Neural cell (in vitro differentiated cells): ENCODE results near the gene RPUSD1. TPM values are rescaled to one million over a fixed set of nuclear protein-coding genes. Genes with fewer than 3 reads are reported as not detected.

Source experiments
- H2AFZ ChIP-seq: fragments of 200-600, 300-800 bp; sonication (generic), shearing (Covaris generic); 2 replicates; pipeline ENCODE4 v1.6.0; 2014; ENCODE audit warnings: low read depth, mild to moderate bottlenecking, antibody characterized with exemption, low read length, moderate library complexity
- H3F3A ChIP-seq: fragments of 200-600 bp; shearing (Covaris generic); 2 replicates; pipeline ENCODE4 v1.6.1; 2016; ENCODE audit warnings: mild to moderate bottlenecking, moderate library complexity, mixed read lengths, antibody characterized with exemption, low read length; ENCODE audit not compliant: insufficient read depth, poor library complexity, severe bottlenecking
- H3K27ac ChIP-seq: fragments of 200-600, 300-800 bp; sonication (generic), shearing (Covaris generic); 2 replicates; pipeline ENCODE4 v1.5.1; 2014; ENCODE audit warnings: mild to moderate bottlenecking, low read length, moderate library complexity
- H3K27me3 ChIP-seq: fragments of 300-800, 200-600 bp; sonication (generic), shearing (Covaris generic); 2 replicates; pipeline ENCODE4 v1.6.0; 2014; ENCODE audit warnings: mild to moderate bottlenecking, low read depth, low read length, moderate library complexity; ENCODE audit not compliant: insufficient read depth
- H3K36me3 ChIP-seq: fragments of 300-800, 200-600 bp; sonication (generic), shearing (Covaris generic); 2 replicates; pipeline ENCODE4 v1.5.1; 2014; ENCODE audit warnings: mild to moderate bottlenecking, antibody characterized with exemption, low read length, moderate library complexity; ENCODE audit not compliant: insufficient read depth
- H3K4me2 ChIP-seq: fragments of 300-800, 200-600 bp; sonication (generic), shearing (Covaris generic); 2 replicates; pipeline ENCODE4 v1.6.0; 2014; ENCODE audit warnings: mild to moderate bottlenecking, low read length
- H3K4me3 ChIP-seq: fragments of 300-800, 200-600 bp; sonication (generic), shearing (Covaris generic); 2 replicates; pipeline ENCODE4 v1.5.1; 2014; ENCODE audit warnings: mild to moderate bottlenecking, low read length, moderate library complexity
- H3K79me2 ChIP-seq: fragments of 200-600 bp; shearing (Covaris generic); replicated peaks from 2 replicates; pipeline ENCODE4 v1.6.0; 2014; ENCODE audit warnings: mild to moderate bottlenecking, low read length, moderate library complexity; ENCODE audit not compliant: insufficient read depth
- H3K9ac ChIP-seq: fragments of 300-800, 200-600 bp; sonication (generic), shearing (Covaris generic); 2 replicates; pipeline ENCODE4 v1.6.1; 2016; ENCODE audit warnings: mild to moderate bottlenecking, low read length, mixed read lengths
- H3K9me2 ChIP-seq: fragments of 200-600 bp; shearing (Covaris generic); 2 replicates; pipeline ENCODE4 v1.6.1; 2016; ENCODE audit warnings: mild to moderate bottlenecking, low read length, mixed read lengths; ENCODE audit not compliant: insufficient read depth
- H3K9me3 ChIP-seq: fragments of 200-600, 300-800 bp; sonication (generic), shearing (Covaris generic); 2 replicates; pipeline ENCODE4 v1.6.1; 2016; ENCODE audit warnings: mild to moderate bottlenecking, mixed run types, low read length, moderate library complexity, mixed read lengths
- H4K20me1 ChIP-seq: fragments of 200-600 bp; shearing (Covaris generic); 2 replicates; pipeline ENCODE4 v1.6.1; 2016; ENCODE audit warnings: mild to moderate bottlenecking, mixed run types; ENCODE audit not compliant: insufficient read depth
- EP300 ChIP-seq: fragments of 450-650 bp; conservative IDR thresholded peaks from 2 replicates; pipeline ENCODE4 v1.6.1; 2014; ENCODE audit warnings: antibody characterized with exemption, mild to moderate bottlenecking, moderate library complexity; ENCODE audit not compliant: poor library complexity, severe bottlenecking
- EZH2 ChIP-seq: fragments of 200-600, 300-800 bp; shearing (Covaris generic), sonication (generic); IDR thresholded peaks from 2 replicates; pipeline ENCODE4 v1.6.1; 2014; ENCODE audit warnings: antibody characterized with exemption, low read length, borderline replicate concordance, mild to moderate bottlenecking; ENCODE audit not compliant: insufficient read depth, poor library complexity, severe bottlenecking
- MXI1 ChIP-seq: fragments of 450-650 bp; conservative IDR thresholded peaks from 2 replicates; pipeline ENCODE4 v1.6.1; 2014; ENCODE audit warnings: antibody characterized with exemption, mild to moderate bottlenecking; ENCODE audit not compliant: poor library complexity, severe bottlenecking
- POLR2AphosphoS5 ChIP-seq: IDR thresholded peaks from 2 replicates; pipeline ENCODE4 v1.6.1; 2012
- RAD21 ChIP-seq: fragments of 450-650 bp; conservative IDR thresholded peaks from 2 replicates; pipeline ENCODE4 v1.6.1; 2014; ENCODE audit warnings: antibody characterized with exemption, mild to moderate bottlenecking, moderate library complexity
- SMC3 ChIP-seq: fragments of 450-650 bp; conservative IDR thresholded peaks from 2 replicates; pipeline ENCODE4 v1.6.1; 2014; ENCODE audit warnings: antibody characterized with exemption, mild to moderate bottlenecking, moderate library complexity; ENCODE audit not compliant: poor library complexity
- TAF1 ChIP-seq: IDR thresholded peaks from 2 replicates; pipeline ENCODE4 v1.6.1; 2012; ENCODE audit warnings: low read depth
- polyA plus RNA-seq: library from polyadenylated mRNA; depleted of rRNA; stranded (reverse); fragments of >200 nt; gene quantifications from 2 replicates; pipeline ENCODE4 v1.2.3, GENCODE V29; 2014
- TF ChIP-seq, protein P1 (sequence below): fragments of 450-650 bp; IDR thresholded peaks from 2 replicates; pipeline ENCODE4 v1.5.1; 2014; ENCODE audit warnings: antibody characterized with exemption, mild to moderate bottlenecking, moderate library complexity; ENCODE audit not compliant: poor library complexity, severe bottlenecking
- TF ChIP-seq, protein P2 (sequence below): IDR thresholded peaks from 2 replicates; pipeline ENCODE4 v1.6.1; 2012; ENCODE audit warnings: borderline replicate concordance

The RPUSD1 gene
- polyA plus RNA-seq, 1 donor from 2014 or later, result 42.4 TPM

DNA sequence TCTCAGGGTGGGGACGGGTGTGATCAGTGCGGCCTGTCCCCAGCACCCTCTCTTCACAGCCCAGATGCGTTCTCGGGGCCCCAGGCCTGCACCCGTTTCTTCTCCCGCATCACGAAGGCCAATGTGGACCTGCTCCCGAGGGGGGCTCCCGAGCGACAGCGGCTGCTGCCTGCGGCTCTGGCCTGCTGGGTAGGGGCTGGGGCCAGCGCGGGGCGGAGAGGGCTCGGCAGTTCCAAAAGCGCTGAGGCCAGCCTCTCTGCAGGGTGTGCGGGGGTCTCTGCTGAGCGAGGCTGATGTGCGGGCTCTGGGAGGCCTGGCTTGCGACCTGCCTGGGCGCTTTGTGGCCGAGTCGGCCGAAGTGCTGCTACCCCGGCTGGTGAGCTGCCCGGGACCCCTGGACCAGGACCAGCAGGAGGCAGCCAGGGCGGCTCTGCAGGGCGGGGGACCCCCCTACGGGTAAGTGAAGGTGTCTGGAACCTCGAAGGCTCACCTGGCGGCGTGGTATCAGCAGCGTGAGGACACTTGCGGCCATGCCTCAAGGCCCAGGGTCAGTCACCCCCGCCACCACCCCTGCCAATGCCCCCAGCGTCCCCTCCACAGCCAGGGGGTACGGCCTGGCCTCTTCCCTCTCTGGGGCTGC is 23.2 kb downstream of the RPUSD1 start:
- Histone ChIP-seq H3K36me3 (no peaks in the 10 kb centered on the region), H3K27ac (no peak overlapping the region), H3K9me3 (no peaks in the 10 kb centered on the region), H2AFZ (no peak overlapping the region), H3K4me2 (no peak overlapping the region), H3K9ac (no peak overlapping the region), H3K79me2 (no peaks in the 10 kb centered on the region), H3K27me3 (no peaks in the 10 kb centered on the region), H3K4me3 (no peak overlapping the region), H4K20me1 (no peaks in the 10 kb centered on the region), H3K9me2 (no peaks in the 10 kb centered on the region), H3F3A (no peaks in the 10 kb centered on the region)
- TF ChIP-seq POLR2AphosphoS5 (no peak), TAF1 (no peak), MXI1 (no peak), SMC3 (no peak), RAD21 (no peak)

DNA sequence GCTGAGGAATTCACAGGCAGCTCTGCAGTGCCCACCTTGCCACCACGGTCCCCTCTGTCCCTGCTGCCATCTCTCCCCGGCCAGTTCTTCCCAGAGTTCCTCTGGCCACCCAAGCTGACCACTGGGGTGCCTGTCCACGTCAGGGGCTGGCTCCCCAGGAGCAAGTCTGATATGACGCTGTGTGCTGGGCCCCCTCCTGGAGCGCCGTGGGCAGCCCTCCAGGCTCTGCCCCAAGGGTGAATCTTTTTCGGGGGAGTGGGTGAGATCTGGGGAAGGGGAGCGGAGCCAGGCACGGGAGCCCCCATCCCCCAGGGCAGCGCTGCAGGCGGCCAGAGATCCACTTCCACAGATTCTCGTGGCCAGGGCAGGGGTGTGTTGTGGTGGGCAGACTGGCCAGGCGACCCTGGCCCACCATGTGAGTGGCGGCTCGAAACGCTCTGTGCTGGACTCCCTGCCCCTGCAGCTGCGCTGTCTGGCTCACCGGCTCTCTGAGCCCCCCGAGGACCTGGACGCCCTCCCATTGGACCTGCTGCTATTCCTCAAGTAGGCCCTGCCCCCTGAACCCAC is 23.9 kb downstream of the RPUSD1 start:
- Histone ChIP-seq H3K27ac (no peak overlapping the region), H3K4me2 (no peak overlapping the region), H3K79me2 (no peaks in the 10 kb centered on the region), H3K27me3 (no peaks in the 10 kb centered on the region), H3K9ac (no peak overlapping the region), H3K9me2 (no peaks in the 10 kb centered on the region), H3F3A (no peaks in the 10 kb centered on the region), H3K9me3 (no peaks in the 10 kb centered on the region), H2AFZ (no peak overlapping the region), H3K4me3 (no peak overlapping the region), H3K36me3 (no peaks in the 10 kb centered on the region), H4K20me1 (no peaks in the 10 kb centered on the region)
- TF ChIP-seq TAF1 (no peak), SMC3 (no peak), RAD21 (no peak), MXI1 (no peak), EZH2 (no peak), POLR2AphosphoS5 (no peak), EP300 (no peak)
- TF ChIP-seq, protein P1, sequence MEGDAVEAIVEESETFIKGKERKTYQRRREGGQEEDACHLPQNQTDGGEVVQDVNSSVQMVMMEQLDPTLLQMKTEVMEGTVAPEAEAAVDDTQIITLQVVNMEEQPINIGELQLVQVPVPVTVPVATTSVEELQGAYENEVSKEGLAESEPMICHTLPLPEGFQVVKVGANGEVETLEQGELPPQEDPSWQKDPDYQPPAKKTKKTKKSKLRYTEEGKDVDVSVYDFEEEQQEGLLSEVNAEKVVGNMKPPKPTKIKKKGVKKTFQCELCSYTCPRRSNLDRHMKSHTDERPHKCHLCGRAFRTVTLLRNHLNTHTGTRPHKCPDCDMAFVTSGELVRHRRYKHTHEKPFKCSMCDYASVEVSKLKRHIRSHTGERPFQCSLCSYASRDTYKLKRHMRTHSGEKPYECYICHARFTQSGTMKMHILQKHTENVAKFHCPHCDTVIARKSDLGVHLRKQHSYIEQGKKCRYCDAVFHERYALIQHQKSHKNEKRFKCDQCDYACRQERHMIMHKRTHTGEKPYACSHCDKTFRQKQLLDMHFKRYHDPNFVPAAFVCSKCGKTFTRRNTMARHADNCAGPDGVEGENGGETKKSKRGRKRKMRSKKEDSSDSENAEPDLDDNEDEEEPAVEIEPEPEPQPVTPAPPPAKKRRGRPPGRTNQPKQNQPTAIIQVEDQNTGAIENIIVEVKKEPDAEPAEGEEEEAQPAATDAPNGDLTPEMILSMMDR, result no peak
- TF ChIP-seq, protein P2, sequence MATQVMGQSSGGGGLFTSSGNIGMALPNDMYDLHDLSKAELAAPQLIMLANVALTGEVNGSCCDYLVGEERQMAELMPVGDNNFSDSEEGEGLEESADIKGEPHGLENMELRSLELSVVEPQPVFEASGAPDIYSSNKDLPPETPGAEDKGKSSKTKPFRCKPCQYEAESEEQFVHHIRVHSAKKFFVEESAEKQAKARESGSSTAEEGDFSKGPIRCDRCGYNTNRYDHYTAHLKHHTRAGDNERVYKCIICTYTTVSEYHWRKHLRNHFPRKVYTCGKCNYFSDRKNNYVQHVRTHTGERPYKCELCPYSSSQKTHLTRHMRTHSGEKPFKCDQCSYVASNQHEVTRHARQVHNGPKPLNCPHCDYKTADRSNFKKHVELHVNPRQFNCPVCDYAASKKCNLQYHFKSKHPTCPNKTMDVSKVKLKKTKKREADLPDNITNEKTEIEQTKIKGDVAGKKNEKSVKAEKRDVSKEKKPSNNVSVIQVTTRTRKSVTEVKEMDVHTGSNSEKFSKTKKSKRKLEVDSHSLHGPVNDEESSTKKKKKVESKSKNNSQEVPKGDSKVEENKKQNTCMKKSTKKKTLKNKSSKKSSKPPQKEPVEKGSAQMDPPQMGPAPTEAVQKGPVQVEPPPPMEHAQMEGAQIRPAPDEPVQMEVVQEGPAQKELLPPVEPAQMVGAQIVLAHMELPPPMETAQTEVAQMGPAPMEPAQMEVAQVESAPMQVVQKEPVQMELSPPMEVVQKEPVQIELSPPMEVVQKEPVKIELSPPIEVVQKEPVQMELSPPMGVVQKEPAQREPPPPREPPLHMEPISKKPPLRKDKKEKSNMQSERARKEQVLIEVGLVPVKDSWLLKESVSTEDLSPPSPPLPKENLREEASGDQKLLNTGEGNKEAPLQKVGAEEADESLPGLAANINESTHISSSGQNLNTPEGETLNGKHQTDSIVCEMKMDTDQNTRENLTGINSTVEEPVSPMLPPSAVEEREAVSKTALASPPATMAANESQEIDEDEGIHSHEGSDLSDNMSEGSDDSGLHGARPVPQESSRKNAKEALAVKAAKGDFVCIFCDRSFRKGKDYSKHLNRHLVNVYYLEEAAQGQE, result no peak
